ENCODE results near the gene TBC1D22A. TPM values are rescaled to one million over a fixed set of nuclear protein-coding genes. Genes with fewer than 3 reads are reported as not detected.

The TBC1D22A gene
- polyA plus RNA-seq, 1 experiment: 24.2 TPM

DNA sequence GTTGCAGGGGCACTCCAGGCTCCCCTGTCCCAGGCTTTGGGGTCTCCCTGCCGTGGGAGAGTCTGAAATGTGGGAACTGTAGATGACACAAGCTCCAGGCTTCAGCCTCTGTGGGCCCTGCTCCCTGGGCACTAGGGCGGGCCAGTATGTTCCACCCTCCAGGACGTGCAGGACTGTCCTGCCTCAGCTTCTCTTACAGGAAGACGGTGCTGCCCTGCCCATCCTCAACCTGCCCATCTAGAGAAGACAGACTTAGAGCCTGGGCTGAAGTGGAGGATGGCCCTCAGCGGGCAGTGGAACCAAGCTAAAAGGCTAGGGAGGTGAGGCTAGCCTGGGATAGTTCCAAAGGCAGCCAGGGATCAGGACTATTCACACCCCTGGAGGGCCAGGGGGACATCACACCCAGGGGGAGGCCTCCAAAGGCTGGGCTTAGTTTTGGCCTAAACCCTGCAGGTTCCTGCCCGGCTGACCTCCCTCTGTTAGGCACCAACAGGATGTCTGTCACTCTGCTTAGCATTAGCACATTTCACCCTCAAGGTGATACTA, 20.4 kb upstream of the TBC1D22A start:
- Histone ChIP-seq H3K36me3 (ENCODE audit: control insufficient read depth, insufficient read depth, low read length) (no peaks in the 10 kb centered on the region), H3K27me3 (ENCODE audit: control insufficient read depth, insufficient read depth, low read length) (no peaks in the 10 kb centered on the region; the same call in 1 of the 2 replicates), H3K4me3 (ENCODE audit: low read depth, low read length) (no peak overlapping the region)
- no peak for DNase-seq (ENCODE audit: low read depth)
- POLR2A ChIA-PET: no interaction called here
- TF ChIP-seq CTCF (IDR thresholded peaks at IDR 0.05; ENCODE audit: insufficient read depth, low read depth, low read length): no peak
- CTCF ChIA-PET: interaction anchor here (1.0 to 1.2 kb wide), 2 partner anchors 10 to 17 kb away, joined by 3 to 5 read pairs; no protein-coding TSS in a partner anchor

GRCh38 chr22:46742576-46743221, 19.8 kb upstream of the TBC1D22A start:
- DNase-seq (ENCODE audit: low read depth): no peak
- Histone ChIP-seq H3K36me3 (ENCODE audit: control insufficient read depth, insufficient read depth, low read length) (no peaks in the 10 kb centered on the region), H3K27me3 (ENCODE audit: control insufficient read depth, insufficient read depth, low read length) (no peaks in the 10 kb centered on the region; the same call in 1 of the 2 replicates), H3K4me3 (ENCODE audit: low read depth, low read length) (no peak overlapping the region)
- ChIA-PET CTCF (interaction anchor here (1.0 kb wide), 1 partner anchor 11 kb away, joined by 3 read pairs; no protein-coding TSS in a partner anchor), POLR2A (no interaction called here)
- no peak for TF ChIP-seq CTCF (IDR thresholded peaks at IDR 0.05; ENCODE audit: insufficient read depth, low read depth, low read length)

GRCh38 chr22:46744581-46744980, 17.9 kb upstream of the TBC1D22A start:
- no peak for TF ChIP-seq CTCF (IDR thresholded peaks at IDR 0.05; ENCODE audit: insufficient read depth, low read depth, low read length)
- ChIA-PET POLR2A (no interaction called here), CTCF (interaction anchor here (1.2 kb wide), 1 partner anchor 10 kb away, joined by 3 read pairs; no protein-coding TSS in a partner anchor)
- no peak for DNase-seq (ENCODE audit: low read depth)
- Histone ChIP-seq H3K36me3 (ENCODE audit: control insufficient read depth, insufficient read depth, low read length) (no peaks in the 10 kb centered on the region), H3K4me3 (ENCODE audit: low read depth, low read length) (no peak overlapping the region), H3K27me3 (ENCODE audit: control insufficient read depth, insufficient read depth, low read length) (no peaks in the 10 kb centered on the region; the same call in 1 of the 2 replicates)

DNA sequence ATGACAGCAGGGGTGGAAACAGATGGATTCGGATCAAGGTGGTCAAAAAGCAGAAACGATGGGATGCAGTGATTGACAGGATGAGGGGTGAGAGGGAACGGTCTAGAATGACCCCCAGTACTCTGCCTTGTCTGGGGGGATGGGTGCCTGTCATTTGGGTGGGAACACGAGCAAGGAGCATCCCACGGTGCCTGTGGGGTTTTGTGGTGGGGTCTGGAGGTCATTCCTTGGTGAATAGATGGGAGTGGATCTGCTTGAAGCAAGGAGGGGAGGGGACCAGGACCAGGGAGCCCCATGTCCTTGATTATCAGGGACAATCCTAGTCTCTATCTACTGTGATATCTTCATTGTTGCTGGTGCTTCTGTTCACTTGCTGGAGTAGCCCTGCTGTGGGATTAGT, 16.3 kb upstream of the TBC1D22A start:
- Histone ChIP-seq H3K4me3 (ENCODE audit: low read depth, low read length) (no peak overlapping the region), H3K27me3 (ENCODE audit: control insufficient read depth, insufficient read depth, low read length) (no peaks in the 10 kb centered on the region; the same call in 1 of the 2 replicates), H3K36me3 (ENCODE audit: control insufficient read depth, insufficient read depth, low read length) (no peaks in the 10 kb centered on the region)
- no peak for DNase-seq (ENCODE audit: low read depth)
- no peak for TF ChIP-seq CTCF (IDR thresholded peaks at IDR 0.05; ENCODE audit: insufficient read depth, low read depth, low read length)
- ChIA-PET POLR2A (no interaction called here), CTCF (interaction anchor here (1.3 kb wide), 1 partner anchor 12 kb away, joined by 4 read pairs; no protein-coding TSS in a partner anchor)

GRCh38 chr22:46746620-46747019, 15.8 kb upstream of the TBC1D22A start:
- CTCF ChIA-PET: interaction anchor here (1.5 kb wide), 1 partner anchor 12 kb away, joined by 4 read pairs; no protein-coding TSS in a partner anchor
- no peak for DNase-seq (ENCODE audit: low read depth)
- no peak overlapping the region for H3K4me3 ChIP-seq (ENCODE audit: low read depth, low read length)
- no peak for TF ChIP-seq CTCF (IDR thresholded peaks at IDR 0.05; ENCODE audit: insufficient read depth, low read depth, low read length)
- H3K36me3 ChIP-seq (ENCODE audit: control insufficient read depth, insufficient read depth, low read length): no peaks in the 10 kb centered on the region
- POLR2A ChIA-PET: no interaction called here
- H3K27me3 ChIP-seq (ENCODE audit: control insufficient read depth, insufficient read depth, low read length): no peaks in the 10 kb centered on the region; the same call in 1 of the 2 replicates
